GM18519 (cell line): Measurements from ENCODE around the gene LIFR.

Experiments used
- ATAC-seq: cut with Tn5 transposase; IDR thresholded peaks from one replicate; pipeline ENCODE4 v1.9.1; 2021; ENCODE audit warnings: mild to moderate bottlenecking, moderate library complexity; ENCODE audit not compliant: unreplicated experiment, low FRiP score

The LIFR gene

GRCh38 chr5:38468978-38469706, 87.3 kb downstream of the LIFR start:
- no peak for ATAC-seq

- ATAC-seq = no peak
Observed at GRCh38 chr5:38468202-38468673, 88.2 kb downstream of the LIFR start.

- no peak for ATAC-seq
Observed at GRCh38 chr5:38467353-38468040, 88.9 kb downstream of the LIFR start.

- no peak for ATAC-seq
Observed at GRCh38 chr5:38466424-38467189, 89.8 kb downstream of the LIFR start.

- no peak for ATAC-seq
Observed at GRCh38 chr5:38465702-38466423, 90.6 kb downstream of the LIFR start.

- ATAC-seq = no peak
Observed at GRCh38 chr5:38465061-38465460, 91.4 kb downstream of the LIFR start.

GRCh38 chr5:38463634-38464521, 92.6 kb downstream of the LIFR start:
- no peak for ATAC-seq

GRCh38 chr5:38462976-38463633, 93.3 kb downstream of the LIFR start:
- no peak for ATAC-seq

GRCh38 chr5:38458174-38458573, 98.3 kb downstream of the LIFR start:
- ATAC-seq = no peak

GRCh38 chr5:38456657-38457399, 99.6 kb downstream of the LIFR start:
- no peak for ATAC-seq

GRCh38 chr5:38455796-38456330, 100.6 kb downstream of the LIFR start:
- ATAC-seq = no peak

- ATAC-seq = no peak
Observed at GRCh38 chr5:38453921-38454320, 102.5 kb downstream of the LIFR start.

GRCh38 chr5:38453506-38453905, 102.9 kb downstream of the LIFR start:
- ATAC-seq = peak; percentile 99

- ATAC-seq = no peak
Observed at GRCh38 chr5:38452201-38452600, 104.2 kb downstream of the LIFR start.

- no peak for ATAC-seq
Observed at GRCh38 chr5:38451074-38451725, 105.2 kb downstream of the LIFR start.

GRCh38 chr5:38450627-38451026, 105.8 kb downstream of the LIFR start:
- no peak for ATAC-seq

GRCh38 chr5:38448568-38449350, 107.7 kb downstream of the LIFR start:
- ATAC-seq = no peak
